ENCODE data around the gene VTI1A.

Gene VTI1A

GRCh38 chr10:112562122-112562521, 115.1 kb downstream of the VTI1A start:
- TF ChIP-seq CTCF (IDR thresholded peaks at IDR 0.05; ENCODE audit: control extremely low read depth, extremely low read depth, low read depth, missing control alignments): no peak
- DNase-seq (ENCODE audit: extremely low spot score): no peak
- POLR2A ChIA-PET: no interaction called here
- CTCF ChIA-PET: no interaction called here

- CTCF ChIA-PET: interaction anchor here (1.5 kb wide), 1 partner anchor 17 kb away, joined by 4 read pairs; no protein-coding TSS in a partner anchor
- no peak for TF ChIP-seq CTCF (IDR thresholded peaks at IDR 0.05; ENCODE audit: control extremely low read depth, extremely low read depth, low read depth, missing control alignments)
- POLR2A ChIA-PET: no interaction called here
- no peak for DNase-seq (ENCODE audit: extremely low spot score)
These were observed 116.0 kb downstream of the VTI1A start for GRCh38 chr10:112562809-112563663.

- POLR2A ChIA-PET: no interaction called here
- DNase-seq (ENCODE audit: extremely low spot score): no peak
- TF ChIP-seq CTCF (IDR thresholded peaks at IDR 0.05; ENCODE audit: control extremely low read depth, extremely low read depth, low read depth, missing control alignments): no peak
- CTCF ChIA-PET: interaction anchor here (1.2 to 1.5 kb wide), 3 partner anchors 8 to 19 kb away, joined by 4 to 6 read pairs (median 4); no protein-coding TSS in a partner anchor
These were observed 117.3 kb downstream of the VTI1A start for GRCh38 chr10:112564337-112564736.

GRCh38 chr10:112565434-112566053, 118.5 kb downstream of the VTI1A start:
- ChIA-PET CTCF (interaction anchor here (0.9 to 1.6 kb wide), 4 partner anchors 9 to 820 kb away, joined by 3 to 6 read pairs (median 4); no protein-coding TSS in a partner anchor), POLR2A (no interaction called here)
- peak; percentile 26 for DNase-seq (ENCODE audit: extremely low spot score)
- peak; percentile 54 for TF ChIP-seq CTCF (IDR thresholded peaks at IDR 0.05; ENCODE audit: control extremely low read depth, extremely low read depth, low read depth, missing control alignments)

GRCh38 chr10:112570585-112570984, 123.6 kb downstream of the VTI1A start:
- no peak for TF ChIP-seq CTCF (IDR thresholded peaks at IDR 0.05; ENCODE audit: control extremely low read depth, extremely low read depth, low read depth, missing control alignments)
- ChIA-PET POLR2A (no interaction called here), CTCF (interaction anchor here (1.3 kb wide), 1 partner anchor 17 kb away, joined by 3 read pairs; no protein-coding TSS in a partner anchor)
- DNase-seq (ENCODE audit: extremely low spot score): no peak

- TF ChIP-seq CTCF (IDR thresholded peaks at IDR 0.05; ENCODE audit: control extremely low read depth, extremely low read depth, low read depth, missing control alignments): no peak
- ChIA-PET CTCF (no interaction called here), POLR2A (no interaction called here)
- DNase-seq (ENCODE audit: extremely low spot score): no peak
These were observed 132.6 kb downstream of the VTI1A start for GRCh38 chr10:112579578-112579977.
